Activated T-cell treated with anti-CD3 and anti-CD28 coated beads, Interleukin-2, amount 50 U/mL, for 72 hours (primary cell): ENCODE results near the gene LYPD6B. TPM values are rescaled to one million over a fixed set of nuclear protein-coding genes. Genes with fewer than 3 reads are reported as not detected.

Source experiments
- ATAC-seq, 2 donors: fragments of 150-1000 bp; cut with Tn5 transposase; replicated peaks in 1 of 2; 2 replicates each; pipeline ENCODE4 v1.10.0; 2021; ENCODE audit warnings: moderate library complexity in 2 of 2, mild to moderate bottlenecking in 1 of 2
- DNase-seq, 2 donors: peaks; one replicate each; pipeline ENCODE4 v3.0.0; 2021 to 2022; ENCODE audit warnings: mixed read lengths in 1 of 2
- H3K27ac Mint-ChIP-seq: one replicate; pipeline ENCODE4 v1.8.0; 2022; ENCODE audit warnings: mild to moderate bottlenecking, moderate library complexity, mixed read lengths
- H3K27me3 Mint-ChIP-seq: one replicate; pipeline ENCODE4 v1.8.0; 2022; ENCODE audit warnings: low read depth, mixed read lengths
- H3K36me3 Mint-ChIP-seq, 2 donors: one replicate each; pipeline ENCODE4 v1.8.0; 2022; ENCODE audit warnings: mixed read lengths in 2 of 2, mild to moderate bottlenecking in 1 of 2; ENCODE audit not compliant: insufficient read depth in 2 of 2
- H3K4me1 Mint-ChIP-seq: one replicate; pipeline ENCODE4 v1.8.0; 2022; ENCODE audit warnings: low read depth, mixed read lengths
- H3K4me3 Mint-ChIP-seq, 2 donors: one replicate each; pipeline ENCODE4 v1.8.0; 2022; ENCODE audit warnings: mild to moderate bottlenecking in 2 of 2, mixed read lengths in 2 of 2, moderate library complexity in 2 of 2
- H3K9me3 Mint-ChIP-seq, 2 donors: one replicate each; pipeline ENCODE4 v1.8.0; 2022; ENCODE audit warnings: mixed read lengths in 2 of 2
- total RNA-seq, 2 donors: library from RNA; stranded (reverse); gene quantifications; one replicate each; pipeline ENCODE4 v1.2.3, GENCODE V29; 2022

The LYPD6B gene, protein sequence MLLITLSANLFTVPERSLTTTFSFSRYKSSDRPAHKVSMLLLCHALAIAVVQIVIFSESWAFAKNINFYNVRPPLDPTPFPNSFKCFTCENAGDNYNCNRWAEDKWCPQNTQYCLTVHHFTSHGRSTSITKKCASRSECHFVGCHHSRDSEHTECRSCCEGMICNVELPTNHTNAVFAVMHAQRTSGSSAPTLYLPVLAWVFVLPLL
- total RNA-seq, result not detected

GRCh38 chr2:149038442-149039212 lies at the start of gene LYPD6B:
TSS of gene LYPD6B (plus strand) at chr2:149038699. CDS start at chr2:149130949, 92,250 bp downstream.
- H3K4me3 Mint-ChIP-seq, result peak within 1 kb of the TSS; percentile 53 to 60
- no peak within 1 kb of the TSS for H3K27ac Mint-ChIP-seq
- H3K9me3 Mint-ChIP-seq, result no peaks in the 10 kb centered on the region
- peak in 1 of 2 donors; percentile 15 for DNase-seq
- ATAC-seq, result peak; percentile 59 to 65
- H3K27me3 Mint-ChIP-seq, result peaks cover 64% of the 10 kb centered on the region
- H3K4me1 Mint-ChIP-seq, result no peaks in the 10 kb centered on the region
- H3K36me3 Mint-ChIP-seq, result no peaks in the 10 kb centered on the region

DNA sequence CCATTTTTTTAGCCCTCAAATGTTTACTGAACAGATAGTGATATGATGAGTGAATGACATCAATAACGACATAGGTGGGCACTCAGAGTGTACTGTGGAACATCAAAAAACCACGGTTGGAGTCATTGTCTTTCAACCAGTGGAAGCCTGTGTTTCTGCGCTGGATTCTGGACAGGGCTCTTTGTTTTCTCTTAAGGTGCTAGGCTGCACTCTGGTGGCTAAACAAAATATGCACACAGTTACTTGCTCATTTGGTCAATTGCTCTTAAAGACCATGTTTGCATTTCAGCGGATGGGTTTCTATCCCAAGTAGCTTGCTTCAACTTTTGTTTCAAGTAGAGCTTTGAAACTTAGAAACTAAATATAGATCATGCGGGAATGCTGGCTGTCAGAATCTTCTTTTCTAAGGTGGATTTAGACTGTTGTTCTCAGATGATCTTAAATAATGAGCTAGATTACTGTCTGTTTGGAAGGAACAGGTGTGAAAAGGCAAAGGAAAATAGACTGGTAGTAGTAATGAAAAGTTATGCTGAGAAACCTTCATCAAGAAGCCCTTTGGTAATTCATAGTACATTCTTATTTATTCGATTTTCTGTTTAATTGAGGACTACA lies 48.5 kb upstream of the LYPD6B start:
- DNase-seq (peak; percentile 48 to 50), ATAC-seq (peak; percentile 65 to 85)
- Mint-ChIP-seq H3K27me3 (no peaks in the 10 kb centered on the region), H3K4me3 (no peak overlapping the region), H3K4me1 (peaks cover 4% of the 10 kb centered on the region), H3K27ac (no peak overlapping the region), H3K9me3 (no peaks in the 10 kb centered on the region), H3K36me3 (no peaks in the 10 kb centered on the region)

DNA sequence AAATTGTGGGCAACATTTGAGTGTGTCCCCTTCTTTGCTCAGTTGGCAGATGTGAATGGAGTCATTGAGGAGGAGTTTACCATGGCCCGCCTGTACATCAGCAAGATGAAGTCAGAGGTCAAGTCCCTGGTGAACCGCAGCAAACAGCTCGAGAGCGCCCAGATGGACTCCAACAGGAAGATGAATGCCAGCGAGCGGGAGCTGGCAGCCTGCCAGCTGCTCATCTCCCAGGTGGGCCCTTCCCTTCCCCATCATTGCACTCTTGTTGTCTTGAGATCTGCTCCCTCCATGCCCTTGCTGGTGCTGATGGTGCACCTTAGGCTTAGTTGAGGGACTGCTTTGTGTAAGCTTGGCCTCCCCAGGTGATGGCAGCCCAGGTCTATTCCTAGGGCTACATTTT lies 47.5 kb upstream of the LYPD6B start:
- Mint-ChIP-seq H3K4me1 (peaks cover 4% of the 10 kb centered on the region), H3K4me3 (no peak overlapping the region), H3K36me3 (peaks cover 0 to 2% of the 10 kb centered on the region in 2 donors), H3K9me3 (no peaks in the 10 kb centered on the region), H3K27me3 (no peaks in the 10 kb centered on the region), H3K27ac (no peak overlapping the region)
- ATAC-seq (no peak), DNase-seq (no peak)

DNA sequence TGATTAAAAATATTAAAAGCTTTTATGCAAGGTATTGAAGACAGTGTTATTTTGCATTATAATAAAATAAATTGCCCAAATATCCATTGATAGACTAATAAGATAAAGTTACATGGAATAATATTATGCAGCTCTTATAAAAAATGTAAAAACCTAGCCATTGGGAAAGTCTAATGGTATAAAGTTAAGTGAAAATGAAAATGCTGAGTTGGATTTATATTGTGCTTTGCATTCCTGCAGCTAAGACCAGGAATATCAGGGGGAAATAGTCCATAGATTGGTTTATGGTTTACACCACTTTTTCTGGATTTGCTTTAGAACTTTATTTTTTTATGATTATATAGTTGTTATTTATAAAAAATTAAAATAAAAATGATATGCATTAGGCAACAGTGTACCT lies 46.1 kb upstream of the LYPD6B start:
- ATAC-seq (no peak), DNase-seq (no peak)
- Mint-ChIP-seq H3K27ac (no peak overlapping the region), H3K9me3 (no peaks in the 10 kb centered on the region), H3K27me3 (no peaks in the 10 kb centered on the region), H3K36me3 (peaks cover 0 to 2% of the 10 kb centered on the region in 2 donors), H3K4me1 (peaks cover 4% of the 10 kb centered on the region), H3K4me3 (no peak overlapping the region)

GRCh38 chr2:148993351-148993750 lies 45.1 kb upstream of the LYPD6B start:
- peaks cover 4% of the 10 kb centered on the region for H3K4me1 Mint-ChIP-seq
- DNase-seq, result no peak
- no peaks in the 10 kb centered on the region for H3K9me3 Mint-ChIP-seq
- no peak overlapping the region for H3K4me3 Mint-ChIP-seq
- ATAC-seq, result no peak
- no peak overlapping the region for H3K27ac Mint-ChIP-seq
- H3K27me3 Mint-ChIP-seq, result no peaks in the 10 kb centered on the region
- peaks cover 0 to 2% of the 10 kb centered on the region in 2 donors for H3K36me3 Mint-ChIP-seq

DNA sequence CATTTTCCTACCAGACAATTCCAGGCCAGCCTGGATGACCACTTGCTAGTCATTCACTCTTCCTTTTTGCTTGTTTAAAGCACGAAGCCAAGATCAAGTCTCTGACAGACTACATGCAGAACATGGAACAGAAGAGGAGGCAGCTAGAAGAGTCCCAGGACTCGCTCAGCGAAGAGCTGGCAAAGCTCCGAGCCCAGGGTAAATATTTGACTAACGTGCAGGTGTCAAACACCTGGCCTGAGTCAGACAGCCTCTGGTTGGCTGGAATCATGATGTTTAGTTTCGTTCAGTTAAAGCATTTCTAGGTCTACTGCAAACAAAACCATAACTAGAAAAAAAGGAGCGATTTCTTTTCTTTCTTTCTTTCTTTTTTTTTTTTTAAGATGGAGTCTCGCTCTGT lies 44.2 kb upstream of the LYPD6B start:
- ATAC-seq, result no peak
- peaks cover 5% of the 10 kb centered on the region for H3K4me1 Mint-ChIP-seq
- H3K36me3 Mint-ChIP-seq, result peaks cover 0 to 3% of the 10 kb centered on the region in 2 donors
- no peaks in the 10 kb centered on the region for H3K27me3 Mint-ChIP-seq
- DNase-seq, result no peak
- no peak overlapping the region for H3K4me3 Mint-ChIP-seq
- no peak overlapping the region for H3K27ac Mint-ChIP-seq
- no peaks in the 10 kb centered on the region for H3K9me3 Mint-ChIP-seq

- Mint-ChIP-seq H3K9me3 (no peaks in the 10 kb centered on the region), H3K4me1 (peaks cover 18% of the 10 kb centered on the region), H3K27ac (no peak overlapping the region), H3K36me3 (peaks cover 0 to 7% of the 10 kb centered on the region in 2 donors), H3K27me3 (no peaks in the 10 kb centered on the region), H3K4me3 (no peak overlapping the region)
- ATAC-seq (no peak), DNase-seq (no peak)
These were observed 41.7 kb upstream of the LYPD6B start for GRCh38 chr2:148996805-148997204.

- Mint-ChIP-seq H3K4me1 (peaks cover 18% of the 10 kb centered on the region), H3K27me3 (no peaks in the 10 kb centered on the region), H3K27ac (no peak overlapping the region), H3K36me3 (peaks cover 5 to 7% of the 10 kb centered on the region in 2 donors), H3K9me3 (no peaks in the 10 kb centered on the region), H3K4me3 (no peak overlapping the region)
- ATAC-seq, result no peak
- no peak for DNase-seq
These were observed 40.2 kb upstream of the LYPD6B start for GRCh38 chr2:148998165-148998830.

GRCh38 chr2:148998831-148999200 lies 39.7 kb upstream of the LYPD6B start:
- no peaks in the 10 kb centered on the region for H3K9me3 Mint-ChIP-seq
- peaks cover 18% of the 10 kb centered on the region for H3K4me1 Mint-ChIP-seq
- H3K27ac Mint-ChIP-seq, result no peak overlapping the region
- no peaks in the 10 kb centered on the region for H3K27me3 Mint-ChIP-seq
- DNase-seq (no peak), ATAC-seq (no peak)
- no peak overlapping the region for H3K4me3 Mint-ChIP-seq
- H3K36me3 Mint-ChIP-seq, result peaks cover 5 to 7% of the 10 kb centered on the region in 2 donors

- H3K4me3 Mint-ChIP-seq, result no peak overlapping the region
- peaks cover 5 to 7% of the 10 kb centered on the region in 2 donors for H3K36me3 Mint-ChIP-seq
- no peaks in the 10 kb centered on the region for H3K9me3 Mint-ChIP-seq
- H3K27me3 Mint-ChIP-seq, result no peaks in the 10 kb centered on the region
- ATAC-seq (no peak), DNase-seq (no peak)
- H3K27ac Mint-ChIP-seq, result no peak overlapping the region
- H3K4me1 Mint-ChIP-seq, result peaks cover 18% of the 10 kb centered on the region
These were observed 39.0 kb upstream of the LYPD6B start for GRCh38 chr2:148999451-148999921.

- no peak overlapping the region for H3K27ac Mint-ChIP-seq
- H3K36me3 Mint-ChIP-seq, result peaks cover 5% of the 10 kb centered on the region in 2 donors
- DNase-seq (no peak), ATAC-seq (peak; percentile 53 to 55)
- H3K9me3 Mint-ChIP-seq, result no peaks in the 10 kb centered on the region
- no peaks in the 10 kb centered on the region for H3K27me3 Mint-ChIP-seq
- no peak overlapping the region for H3K4me3 Mint-ChIP-seq
- H3K4me1 Mint-ChIP-seq, result peaks cover 18% of the 10 kb centered on the region
These were observed 38.2 kb upstream of the LYPD6B start for GRCh38 chr2:149000158-149000938.

DNA sequence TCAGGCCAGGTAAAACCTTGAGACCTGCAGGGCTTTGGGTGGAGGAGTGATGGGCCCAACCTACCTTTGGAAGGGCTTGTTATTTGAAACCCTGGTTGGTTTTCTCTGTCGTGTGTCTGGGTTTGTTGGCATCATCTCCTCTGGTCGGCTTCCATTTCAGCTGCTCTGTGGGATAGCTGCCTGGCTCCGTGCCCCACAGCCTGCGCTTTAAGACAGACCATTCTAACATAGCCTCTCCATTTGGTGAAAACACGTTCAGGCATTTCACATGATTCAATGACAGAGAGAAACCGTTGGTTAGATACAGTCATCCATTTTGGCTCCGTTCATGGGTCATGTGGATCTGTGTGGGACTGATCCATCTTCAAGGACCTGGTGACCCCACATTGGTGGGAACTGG lies 37.0 kb upstream of the LYPD6B start:
- DNase-seq (no peak), ATAC-seq (no peak)
- H3K27me3 Mint-ChIP-seq, result no peaks in the 10 kb centered on the region
- no peak overlapping the region for H3K27ac Mint-ChIP-seq
- peaks cover 18% of the 10 kb centered on the region for H3K4me1 Mint-ChIP-seq
- no peak overlapping the region for H3K4me3 Mint-ChIP-seq
- no peaks in the 10 kb centered on the region for H3K9me3 Mint-ChIP-seq
- H3K36me3 Mint-ChIP-seq, result peaks cover 5% of the 10 kb centered on the region in 2 donors
